ENCODE results near the gene LRTM2. TPM values are rescaled to one million over a fixed set of nuclear protein-coding genes. Genes with fewer than 3 reads are reported as not detected.
A peak's percentile ranks its signal among the peaks of the same experiment; 100 is the strongest.

Gene LRTM2
- total RNA-seq, 1 donor from 2014 or later = not detected

GRCh38 chr12:1797991-1798640 lies 22.2 kb upstream of the LRTM2 start:
- no peak for DNase-seq (ENCODE audit: low read depth in 2 of 2)

- no peak for DNase-seq (ENCODE audit: low read depth in 2 of 2)
These were observed 21.7 kb upstream of the LRTM2 start for GRCh38 chr12:1798641-1799020.

- DNase-seq (ENCODE audit: low read depth in 2 of 2) = no peak
These were observed 21.1 kb upstream of the LRTM2 start for GRCh38 chr12:1799051-1799881.

- no peak for DNase-seq (ENCODE audit: low read depth in 2 of 2)
These were observed 20.4 kb upstream of the LRTM2 start for GRCh38 chr12:1799882-1800400.

GRCh38 chr12:1800401-1801302 lies 19.7 kb upstream of the LRTM2 start:
- no peak for DNase-seq (ENCODE audit: low read depth in 2 of 2)

GRCh38 chr12:1801303-1801975 lies 18.9 kb upstream of the LRTM2 start:
- no peak for DNase-seq (ENCODE audit: low read depth in 2 of 2)

- DNase-seq (ENCODE audit: low read depth in 2 of 2) = no peak
These were observed 16.6 kb upstream of the LRTM2 start for GRCh38 chr12:1803736-1804135.

GRCh38 chr12:1804545-1805332 lies 15.6 kb upstream of the LRTM2 start:
- peak; percentile 74 to 88 for DNase-seq (ENCODE audit: low read depth in 2 of 2)

- DNase-seq (ENCODE audit: low read depth in 2 of 2) = no peak
These were observed 14.8 kb upstream of the LRTM2 start for GRCh38 chr12:1805441-1806081.

- no peak for DNase-seq (ENCODE audit: low read depth in 2 of 2)
These were observed 13.9 kb upstream of the LRTM2 start for GRCh38 chr12:1806301-1807086.

GRCh38 chr12:1807087-1807860 lies 13.1 kb upstream of the LRTM2 start:
- DNase-seq (ENCODE audit: low read depth in 2 of 2) = no peak

- DNase-seq (ENCODE audit: low read depth in 2 of 2) = no peak
These were observed 12.1 kb upstream of the LRTM2 start for GRCh38 chr12:1808036-1808797.

GRCh38 chr12:1808798-1809480 lies 11.4 kb upstream of the LRTM2 start:
- no peak for DNase-seq (ENCODE audit: low read depth in 2 of 2)

GRCh38 chr12:1809591-1810190 lies 10.7 kb upstream of the LRTM2 start:
- no peak for DNase-seq (ENCODE audit: low read depth in 2 of 2)

- peak in 1 of 2 donors; percentile 30 for DNase-seq (ENCODE audit: low read depth in 2 of 2)
These were observed 10.0 kb upstream of the LRTM2 start for GRCh38 chr12:1810201-1810930.

GRCh38 chr12:1810931-1811280 lies 9.5 kb upstream of the LRTM2 start:
- no peak for DNase-seq (ENCODE audit: low read depth in 2 of 2)
